ENCODE measurements around the gene GRAMD1B.

Gene GRAMD1B

DNA sequence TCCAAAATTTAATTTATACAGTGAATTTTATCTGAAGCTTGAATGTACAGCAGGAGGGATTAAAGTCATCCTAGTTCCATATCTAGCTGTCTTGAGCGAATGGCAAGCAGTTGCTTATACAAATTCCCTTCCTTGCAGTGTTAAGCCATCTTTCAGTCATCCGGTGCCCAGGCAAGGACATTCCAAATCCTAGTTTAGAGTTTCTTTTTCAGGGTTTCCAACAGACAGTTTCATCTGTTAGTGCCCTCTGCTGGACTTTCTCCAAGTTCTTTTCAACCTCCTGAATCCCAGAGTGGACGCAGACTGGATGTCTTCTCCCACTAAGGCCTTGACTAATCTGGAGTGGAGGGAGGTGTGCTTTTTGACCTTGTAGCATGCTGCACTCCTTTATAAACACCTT, 45.4 kb downstream of the GRAMD1B start:
- Histone ChIP-seq H3K36me3 (ENCODE audit: insufficient read depth, low read length) (no peaks in the 10 kb centered on the region), H2AFZ (ENCODE audit: low read length, unreplicated experiment) (no peak overlapping the region), H3K27me3 (ENCODE audit: insufficient read depth, low read length) (no peaks in the 10 kb centered on the region), H3K27ac (ENCODE audit: low read depth, low read length) (peak overlapping the region; percentile 84; the same call in 1 of the 2 replicates), H3K79me2 (ENCODE audit: control insufficient read depth, insufficient read depth, low read length, unreplicated experiment) (no peaks in the 10 kb centered on the region), H3K4me3 (ENCODE audit: low read depth, low read length) (no peak overlapping the region), H3K4me1 (ENCODE audit: control insufficient read depth, insufficient read depth, low read length, unreplicated experiment) (peaks cover 24% of the 10 kb centered on the region)

DNA sequence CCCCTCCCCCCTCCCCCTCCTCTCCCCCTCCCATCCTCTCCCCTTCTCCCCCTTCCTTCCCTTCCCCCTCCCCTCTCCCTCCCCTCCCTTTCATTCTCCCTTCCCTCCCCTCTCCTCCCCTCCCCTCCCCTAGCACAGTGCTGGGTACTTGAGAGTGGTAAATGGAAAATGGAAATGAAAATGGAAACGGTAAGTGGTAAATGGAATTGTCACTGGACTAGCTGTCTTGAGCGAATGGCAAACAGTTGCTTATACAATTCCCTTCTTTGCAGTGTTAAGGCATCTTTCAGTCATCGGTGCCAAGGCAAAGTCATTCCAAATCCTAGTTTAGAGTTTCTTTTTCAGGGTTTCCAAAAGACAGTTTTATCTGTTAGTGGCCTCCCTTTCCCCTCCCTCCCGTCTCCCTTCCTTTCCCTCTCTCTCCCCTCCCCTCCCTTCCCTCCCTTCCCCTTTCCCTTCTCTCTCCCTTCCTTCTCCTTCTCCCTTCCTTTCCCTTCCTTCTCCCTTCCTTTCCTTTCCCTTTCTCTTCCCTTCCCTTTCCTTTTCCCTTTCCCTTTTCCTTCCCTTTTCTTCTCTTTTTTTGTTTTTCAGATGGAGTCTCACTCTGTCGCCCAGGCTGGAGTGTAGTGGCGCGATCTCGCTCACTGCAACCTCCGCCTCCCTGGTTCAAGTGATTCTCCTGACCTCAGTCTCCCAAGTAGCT, 47.3 kb downstream of the GRAMD1B start:
- H3K27ac ChIP-seq (ENCODE audit: low read depth, low read length): no peak overlapping the region

DNA sequence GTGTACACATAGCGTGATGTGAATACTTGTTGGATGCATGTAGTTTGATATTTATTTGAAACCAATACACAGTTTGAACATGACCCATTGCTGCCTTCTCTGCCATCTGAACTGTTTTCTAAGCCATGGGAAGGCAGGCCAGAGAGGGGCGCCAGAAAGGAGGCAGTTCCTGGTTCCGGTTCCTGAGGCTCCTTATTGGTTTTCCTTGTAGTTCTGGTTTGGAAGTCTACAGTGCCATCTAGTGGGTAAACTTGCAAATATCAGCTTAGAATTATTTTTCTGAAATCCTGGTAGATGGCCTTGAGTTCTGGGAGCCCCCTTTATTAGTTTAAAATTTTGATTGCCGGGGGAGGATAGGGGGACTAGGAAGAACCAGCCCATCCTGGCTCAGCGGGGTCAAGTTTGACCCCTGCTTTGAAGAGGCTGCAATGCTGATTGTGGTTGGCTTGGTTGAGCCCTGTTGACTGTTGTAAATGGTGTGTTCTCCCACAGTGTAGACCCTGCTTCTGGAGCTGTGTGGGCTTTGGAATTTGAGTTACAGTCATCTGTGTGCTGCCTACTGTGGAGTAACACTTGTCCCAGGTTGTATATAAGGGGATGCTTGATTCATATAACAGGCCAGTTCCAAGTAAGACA, 48.4 kb downstream of the GRAMD1B start:
- Histone ChIP-seq H2AFZ (ENCODE audit: low read length, unreplicated experiment) (peak overlapping the region; percentile 20), H3K27ac (ENCODE audit: low read depth, low read length) (no peak overlapping the region), H3K27me3 (ENCODE audit: insufficient read depth, low read length) (no peaks in the 10 kb centered on the region), H3K79me2 (ENCODE audit: control insufficient read depth, insufficient read depth, low read length, unreplicated experiment) (no peaks in the 10 kb centered on the region), H3K4me3 (ENCODE audit: low read depth, low read length) (no peak overlapping the region), H3K4me1 (ENCODE audit: control insufficient read depth, insufficient read depth, low read length, unreplicated experiment) (peaks cover 24% of the 10 kb centered on the region), H3K36me3 (ENCODE audit: insufficient read depth, low read length) (no peaks in the 10 kb centered on the region)

More for the DNA sequence above, 47.3 kb downstream of the GRAMD1B start:
- no peak overlapping the region for H3K4me3 ChIP-seq (ENCODE audit: low read depth, low read length)
- H3K27me3 ChIP-seq (ENCODE audit: insufficient read depth, low read length): no peaks in the 10 kb centered on the region
- no peak overlapping the region for H2AFZ ChIP-seq (ENCODE audit: low read length, unreplicated experiment)
- H3K4me1 ChIP-seq (ENCODE audit: control insufficient read depth, insufficient read depth, low read length, unreplicated experiment): peaks cover 24% of the 10 kb centered on the region
- H3K36me3 ChIP-seq (ENCODE audit: insufficient read depth, low read length): no peaks in the 10 kb centered on the region
- no peaks in the 10 kb centered on the region for H3K79me2 ChIP-seq (ENCODE audit: control insufficient read depth, insufficient read depth, low read length, unreplicated experiment)

DNA sequence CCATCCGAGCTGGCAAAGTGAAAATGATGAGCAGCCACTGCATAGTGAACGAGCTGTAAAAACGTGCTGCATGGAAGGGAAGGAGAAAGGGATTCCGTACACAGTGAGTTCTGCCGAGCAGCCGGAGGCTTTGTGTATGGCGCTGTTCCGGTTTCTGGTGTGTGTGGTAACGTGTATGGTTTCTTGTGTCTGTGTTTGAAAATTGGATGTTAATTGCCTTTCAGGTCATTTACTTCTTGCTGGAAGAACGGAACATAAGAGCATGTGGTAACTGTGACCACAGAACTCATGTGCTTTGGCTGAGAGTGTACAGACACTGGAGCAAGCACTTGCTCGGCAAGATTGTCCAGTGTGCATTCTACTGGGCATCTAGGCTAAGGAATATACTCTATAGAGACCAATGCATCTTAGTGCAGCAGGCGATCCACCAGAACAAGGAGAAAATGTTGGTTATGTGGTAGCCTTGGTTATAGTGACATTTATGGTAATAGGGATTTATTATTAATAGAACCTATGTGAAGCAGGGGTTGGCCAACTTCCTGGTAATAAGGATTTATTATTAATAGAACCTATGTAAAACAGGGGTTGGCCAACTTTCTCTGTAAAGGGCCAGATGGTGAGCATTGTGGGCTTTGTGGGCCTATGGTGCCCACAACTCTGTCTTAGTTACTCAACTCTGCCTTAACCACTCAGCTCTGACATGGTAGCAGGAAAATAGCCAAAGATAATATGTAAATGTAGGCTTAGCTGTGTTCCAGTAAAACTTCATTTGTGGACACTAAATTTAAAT, 49.2 kb downstream of the GRAMD1B start:
- Histone ChIP-seq H3K27ac (ENCODE audit: low read depth, low read length) (no peak overlapping the region), H3K4me3 (ENCODE audit: low read depth, low read length) (no peak overlapping the region), H3K36me3 (ENCODE audit: insufficient read depth, low read length) (no peaks in the 10 kb centered on the region), H3K27me3 (ENCODE audit: insufficient read depth, low read length) (no peaks in the 10 kb centered on the region), H3K79me2 (ENCODE audit: control insufficient read depth, insufficient read depth, low read length, unreplicated experiment) (no peaks in the 10 kb centered on the region), H3K4me1 (ENCODE audit: control insufficient read depth, insufficient read depth, low read length, unreplicated experiment) (peaks cover 17% of the 10 kb centered on the region), H2AFZ (ENCODE audit: low read length, unreplicated experiment) (no peak overlapping the region)

DNA sequence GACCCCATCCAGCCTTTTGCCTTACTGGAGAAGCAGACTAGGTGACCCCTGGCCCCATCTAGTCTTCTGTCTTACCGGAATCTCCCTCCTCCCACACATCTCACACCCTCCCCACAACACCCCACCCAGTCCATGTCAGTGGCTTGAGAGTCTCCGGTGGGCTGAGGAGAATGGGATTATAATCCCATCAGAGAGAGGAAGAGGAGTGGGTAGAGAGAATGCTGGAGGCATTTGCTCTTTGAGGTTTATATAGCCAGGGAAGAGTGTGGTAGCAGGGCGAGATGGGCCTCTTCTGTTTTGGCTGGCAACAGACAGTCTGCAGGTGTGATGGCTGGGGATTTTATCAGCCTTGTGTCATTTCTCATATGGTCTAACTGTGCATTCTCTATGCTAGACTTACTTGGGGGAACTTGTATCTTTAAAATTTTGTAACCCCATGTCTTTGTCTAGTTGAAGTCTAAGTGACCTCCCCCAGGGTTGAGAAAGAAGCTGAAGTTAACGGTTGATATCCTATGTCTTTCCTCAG, 50.3 kb downstream of the GRAMD1B start:
- Histone ChIP-seq H2AFZ (ENCODE audit: low read length, unreplicated experiment) (no peak overlapping the region), H3K4me3 (ENCODE audit: low read depth, low read length) (no peak overlapping the region), H3K27ac (ENCODE audit: low read depth, low read length) (no peak overlapping the region), H3K4me1 (ENCODE audit: control insufficient read depth, insufficient read depth, low read length, unreplicated experiment) (peaks cover 5% of the 10 kb centered on the region), H3K79me2 (ENCODE audit: control insufficient read depth, insufficient read depth, low read length, unreplicated experiment) (no peaks in the 10 kb centered on the region), H3K36me3 (ENCODE audit: insufficient read depth, low read length) (no peaks in the 10 kb centered on the region), H3K27me3 (ENCODE audit: insufficient read depth, low read length) (peaks cover 7% of the 10 kb centered on the region; the same call in 1 of the 2 replicates)

DNA sequence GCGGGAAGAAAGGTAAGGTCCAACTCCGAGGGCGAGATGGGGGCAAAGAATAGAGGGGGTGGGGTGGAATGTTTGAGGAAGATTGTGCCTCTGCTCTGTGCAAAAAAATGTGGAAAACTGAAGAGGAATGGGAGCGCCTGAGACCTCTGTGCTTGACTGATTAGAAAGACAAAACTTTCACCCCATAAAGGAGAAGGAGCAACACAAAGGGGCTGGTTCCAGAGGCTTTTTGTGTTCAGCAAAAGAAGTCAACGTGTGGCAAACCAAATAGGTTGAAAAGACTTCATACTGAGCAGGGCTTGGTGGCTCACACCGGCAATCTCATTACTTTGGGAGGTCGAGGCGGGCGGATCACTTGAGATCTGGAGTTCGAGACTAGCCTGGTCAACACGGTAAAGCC, 50.8 kb downstream of the GRAMD1B start:
- peaks cover 2% of the 10 kb centered on the region for H3K4me1 ChIP-seq (ENCODE audit: control insufficient read depth, insufficient read depth, low read length, unreplicated experiment)
- H3K27ac ChIP-seq (ENCODE audit: low read depth, low read length): no peak overlapping the region
- H3K27me3 ChIP-seq (ENCODE audit: insufficient read depth, low read length): peaks cover 7% of the 10 kb centered on the region; the same call in 1 of the 2 replicates
- H2AFZ ChIP-seq (ENCODE audit: low read length, unreplicated experiment): no peak overlapping the region
- no peak overlapping the region for H3K4me3 ChIP-seq (ENCODE audit: low read depth, low read length)
- no peaks in the 10 kb centered on the region for H3K79me2 ChIP-seq (ENCODE audit: control insufficient read depth, insufficient read depth, low read length, unreplicated experiment)
- H3K36me3 ChIP-seq (ENCODE audit: insufficient read depth, low read length): no peaks in the 10 kb centered on the region

DNA sequence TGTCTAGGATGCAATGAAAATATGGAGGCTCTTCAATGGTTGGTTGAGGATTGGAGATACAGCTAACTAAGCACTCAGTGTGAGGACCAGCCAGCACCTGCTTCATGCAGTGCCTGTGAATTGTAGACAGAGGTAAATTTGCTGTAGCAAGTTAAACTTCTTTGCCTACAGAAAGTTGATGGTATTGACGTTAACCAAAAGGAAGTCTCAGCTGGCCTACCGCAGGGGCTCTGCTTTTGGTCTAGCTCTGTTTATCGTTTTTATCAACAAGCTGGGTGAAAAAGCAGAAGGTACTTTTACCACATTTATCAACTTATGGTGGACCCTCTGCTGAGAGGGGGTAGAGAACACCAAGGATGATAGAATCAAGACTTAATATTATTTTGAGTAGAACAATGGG, 51.6 kb downstream of the GRAMD1B start:
- H2AFZ ChIP-seq (ENCODE audit: low read length, unreplicated experiment): no peak overlapping the region
- H3K79me2 ChIP-seq (ENCODE audit: control insufficient read depth, insufficient read depth, low read length, unreplicated experiment): no peaks in the 10 kb centered on the region
- no peaks in the 10 kb centered on the region for H3K36me3 ChIP-seq (ENCODE audit: insufficient read depth, low read length)
- peaks cover 7% of the 10 kb centered on the region; the same call in 1 of the 2 replicates for H3K27me3 ChIP-seq (ENCODE audit: insufficient read depth, low read length)
- H3K4me1 ChIP-seq (ENCODE audit: control insufficient read depth, insufficient read depth, low read length, unreplicated experiment): peaks cover 2% of the 10 kb centered on the region
- no peak overlapping the region for H3K4me3 ChIP-seq (ENCODE audit: low read depth, low read length)
- H3K27ac ChIP-seq (ENCODE audit: low read depth, low read length): no peak overlapping the region

DNA sequence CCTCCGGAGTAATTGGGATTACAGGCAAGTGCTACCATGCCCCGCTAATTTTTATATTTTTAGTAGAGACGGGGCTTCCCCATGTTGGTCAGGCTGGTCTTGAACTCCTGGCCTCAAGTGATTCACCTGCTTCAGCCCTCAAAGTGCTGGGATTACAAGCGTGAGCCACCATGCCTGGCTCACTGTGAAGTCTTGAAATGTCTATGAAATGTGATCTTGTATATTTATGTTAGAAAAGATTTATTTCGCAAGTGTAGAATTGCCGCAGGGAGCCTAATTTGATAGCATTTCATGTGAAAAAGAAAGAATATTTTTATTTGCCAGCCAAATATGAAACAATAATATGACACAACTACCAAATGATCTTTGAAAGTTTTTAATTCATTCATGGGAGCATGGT, 52.1 kb downstream of the GRAMD1B start:
- no peaks in the 10 kb centered on the region for H3K79me2 ChIP-seq (ENCODE audit: control insufficient read depth, insufficient read depth, low read length, unreplicated experiment)
- no peak overlapping the region for H3K27ac ChIP-seq (ENCODE audit: low read depth, low read length)
- no peaks in the 10 kb centered on the region for H3K36me3 ChIP-seq (ENCODE audit: insufficient read depth, low read length)
- H3K4me1 ChIP-seq (ENCODE audit: control insufficient read depth, insufficient read depth, low read length, unreplicated experiment): peaks cover 2% of the 10 kb centered on the region
- peaks cover 7% of the 10 kb centered on the region; the same call in 1 of the 2 replicates for H3K27me3 ChIP-seq (ENCODE audit: insufficient read depth, low read length)
- H2AFZ ChIP-seq (ENCODE audit: low read length, unreplicated experiment): no peak overlapping the region
- no peak overlapping the region for H3K4me3 ChIP-seq (ENCODE audit: low read depth, low read length)

DNA sequence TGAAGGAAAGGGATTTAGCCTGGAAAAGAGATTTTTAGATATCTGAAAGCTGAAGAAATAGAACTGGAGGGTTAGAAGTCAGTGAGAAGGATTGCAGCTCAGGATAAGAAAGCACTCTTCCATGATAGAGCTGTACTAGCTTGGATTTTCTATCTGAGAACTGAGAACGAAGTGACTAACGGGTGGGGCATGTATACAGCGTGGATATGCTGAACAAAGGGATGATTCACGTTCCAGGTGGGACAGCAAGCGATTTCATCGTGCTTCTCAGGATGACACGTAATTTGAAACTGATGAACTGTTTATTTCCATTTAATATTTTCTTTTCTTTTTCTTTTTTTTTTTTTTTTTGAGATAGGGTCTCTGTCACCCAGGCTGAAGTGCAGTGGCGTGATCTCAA, 53.0 kb downstream of the GRAMD1B start:
- H3K4me1 ChIP-seq (ENCODE audit: control insufficient read depth, insufficient read depth, low read length, unreplicated experiment): peaks cover 2% of the 10 kb centered on the region

DNA sequence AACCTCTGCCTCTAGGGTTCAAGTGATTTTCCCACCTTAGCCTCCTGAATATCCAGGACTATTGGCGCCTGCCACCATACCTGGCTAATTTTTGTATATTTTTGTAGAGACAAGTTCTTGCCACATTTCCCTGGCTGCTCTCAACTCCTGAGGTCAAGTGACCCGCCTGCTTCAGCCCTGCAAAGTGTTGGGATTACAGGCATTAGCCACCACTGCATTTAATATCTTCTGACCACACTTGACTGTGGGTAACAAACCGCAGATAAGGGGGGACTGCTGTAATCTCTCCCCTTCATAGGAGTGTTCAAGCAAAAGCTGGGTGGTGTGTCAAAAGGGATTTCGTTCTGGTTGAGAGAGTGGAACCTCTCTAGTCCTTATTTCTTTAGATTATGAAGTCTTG, 53.4 kb downstream of the GRAMD1B start:
- no peak overlapping the region for H3K27ac ChIP-seq (ENCODE audit: low read depth, low read length)
- no peak overlapping the region for H2AFZ ChIP-seq (ENCODE audit: low read length, unreplicated experiment)
- no peak overlapping the region for H3K4me3 ChIP-seq (ENCODE audit: low read depth, low read length)
- H3K79me2 ChIP-seq (ENCODE audit: control insufficient read depth, insufficient read depth, low read length, unreplicated experiment): no peaks in the 10 kb centered on the region
- no peaks in the 10 kb centered on the region for H3K36me3 ChIP-seq (ENCODE audit: insufficient read depth, low read length)
- no peaks in the 10 kb centered on the region for H3K4me1 ChIP-seq (ENCODE audit: control insufficient read depth, insufficient read depth, low read length, unreplicated experiment)
- H3K27me3 ChIP-seq (ENCODE audit: insufficient read depth, low read length): peaks cover 7% of the 10 kb centered on the region; the same call in 1 of the 2 replicates

More for the DNA sequence above, 53.0 kb downstream of the GRAMD1B start:
- Histone ChIP-seq H2AFZ (ENCODE audit: low read length, unreplicated experiment) (no peak overlapping the region), H3K4me3 (ENCODE audit: low read depth, low read length) (no peak overlapping the region), H3K36me3 (ENCODE audit: insufficient read depth, low read length) (no peaks in the 10 kb centered on the region), H3K27ac (ENCODE audit: low read depth, low read length) (no peak overlapping the region), H3K79me2 (ENCODE audit: control insufficient read depth, insufficient read depth, low read length, unreplicated experiment) (no peaks in the 10 kb centered on the region), H3K27me3 (ENCODE audit: insufficient read depth, low read length) (peaks cover 7% of the 10 kb centered on the region; the same call in 1 of the 2 replicates)
